NB4 (cell line): ENCODE data around the gene MCTP2.

ENCODE experiments used
- POLR2A ChIP-seq: IDR thresholded peaks from 2 replicates; pipeline ENCODE4 v1.6.1; 2011; ENCODE audit warnings: mild to moderate bottlenecking; ENCODE audit not compliant: insufficient read length; ENCODE audit errors: extremely low read depth
- TF ChIP-seq, protein P1 (sequence below): IDR thresholded peaks from one replicate; pipeline ENCODE4 v1.5.1; 2012; ENCODE audit warnings: low read depth, low read length

DNA sequence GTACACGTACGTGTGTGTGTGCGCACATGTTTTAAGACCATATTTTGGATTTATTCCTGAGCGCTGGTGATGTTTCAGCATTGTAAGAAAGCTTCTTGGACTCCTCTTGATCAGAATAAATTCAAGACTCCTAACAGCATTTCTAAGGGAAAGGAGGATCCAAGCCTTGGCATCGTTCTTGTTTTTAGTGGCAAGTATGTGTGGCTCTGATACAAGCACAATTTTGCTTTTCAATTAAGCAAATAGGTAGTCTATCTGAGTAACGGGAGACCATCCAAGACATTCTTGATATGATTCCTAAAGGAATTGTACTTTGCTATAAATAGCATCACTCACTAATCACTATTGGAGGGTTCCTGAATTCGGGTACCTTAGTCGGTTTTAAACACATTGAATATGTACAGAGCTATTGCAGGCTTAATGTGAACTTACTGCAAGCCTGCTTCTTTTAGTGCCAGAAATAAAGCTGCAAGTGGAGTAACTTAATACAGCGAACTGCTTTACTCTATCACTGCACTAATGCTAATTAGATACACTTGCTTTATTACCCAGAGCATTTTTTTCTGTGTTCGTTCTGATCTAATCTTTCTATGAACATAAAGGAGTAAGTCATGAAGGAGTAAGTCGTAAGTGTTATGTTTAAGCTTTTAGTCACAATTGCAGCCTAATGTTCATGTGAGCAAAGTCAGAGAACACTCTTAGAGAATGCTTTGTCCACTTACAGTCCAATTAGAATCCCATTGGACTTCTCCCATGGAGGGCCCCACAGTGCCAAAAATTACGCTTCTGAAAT is 186.3 kb downstream of the MCTP2 start:
- TF ChIP-seq POLR2A = no peak
- TF ChIP-seq, protein P1, sequence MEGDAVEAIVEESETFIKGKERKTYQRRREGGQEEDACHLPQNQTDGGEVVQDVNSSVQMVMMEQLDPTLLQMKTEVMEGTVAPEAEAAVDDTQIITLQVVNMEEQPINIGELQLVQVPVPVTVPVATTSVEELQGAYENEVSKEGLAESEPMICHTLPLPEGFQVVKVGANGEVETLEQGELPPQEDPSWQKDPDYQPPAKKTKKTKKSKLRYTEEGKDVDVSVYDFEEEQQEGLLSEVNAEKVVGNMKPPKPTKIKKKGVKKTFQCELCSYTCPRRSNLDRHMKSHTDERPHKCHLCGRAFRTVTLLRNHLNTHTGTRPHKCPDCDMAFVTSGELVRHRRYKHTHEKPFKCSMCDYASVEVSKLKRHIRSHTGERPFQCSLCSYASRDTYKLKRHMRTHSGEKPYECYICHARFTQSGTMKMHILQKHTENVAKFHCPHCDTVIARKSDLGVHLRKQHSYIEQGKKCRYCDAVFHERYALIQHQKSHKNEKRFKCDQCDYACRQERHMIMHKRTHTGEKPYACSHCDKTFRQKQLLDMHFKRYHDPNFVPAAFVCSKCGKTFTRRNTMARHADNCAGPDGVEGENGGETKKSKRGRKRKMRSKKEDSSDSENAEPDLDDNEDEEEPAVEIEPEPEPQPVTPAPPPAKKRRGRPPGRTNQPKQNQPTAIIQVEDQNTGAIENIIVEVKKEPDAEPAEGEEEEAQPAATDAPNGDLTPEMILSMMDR = no peak
